OCI-LY3 (cell line): ENCODE results near the gene PFKFB3.

ENCODE experiments used
- H2AFZ ChIP-seq: fragments of 200-600, 300-600 bp; shearing (Covaris generic); 2 replicates; pipeline ENCODE4 v1.6.0; 2014; ENCODE audit warnings: antibody characterized with exemption, low read depth, low read length
- H3K27ac ChIP-seq: fragments of 200-600, 300-600 bp; sonication (generic); 2 replicates; pipeline ENCODE4 v1.5.1; 2014; ENCODE audit warnings: mild to moderate bottlenecking, low read length, moderate library complexity, mixed read lengths
- H3K27me3 ChIP-seq: fragments of 200-600, 300-600 bp; sonication (generic); 2 replicates; pipeline ENCODE4 v1.6.1; 2014; ENCODE audit warnings: low read depth, low read length, mixed read lengths
- H3K36me3 ChIP-seq: fragments of 200-600, 300-600 bp; sonication (generic); replicated peaks from 2 replicates; pipeline ENCODE3; 2014; ENCODE audit warnings: low read depth, low read length, mixed read lengths
- H3K4me1 ChIP-seq: fragments of 300-600, 200-600 bp; sonication (generic); 2 replicates; pipeline ENCODE4 v1.6.1; 2014; ENCODE audit warnings: low read length, mixed read lengths
- H3K4me2 ChIP-seq: fragments of 200-600, 300-600 bp; sonication (generic); 2 replicates; pipeline ENCODE4 v1.6.1; 2014; ENCODE audit warnings: low read length, mixed read lengths
- H3K4me3 ChIP-seq: fragments of 300-600, 200-600 bp; sonication (generic); 2 replicates; pipeline ENCODE4 v1.5.1; 2014; ENCODE audit warnings: antibody characterized with exemption, mild to moderate bottlenecking, low read length, moderate library complexity
- H3K79me2 ChIP-seq: fragments of 300-600, 200-600 bp; shearing (Covaris generic); 2 replicates; pipeline ENCODE4 v1.6.1; 2014; ENCODE audit warnings: mild to moderate bottlenecking, low read length, mixed read lengths
- H3K9ac ChIP-seq: fragments of 300-600, 200-600 bp; shearing (Covaris generic); 2 replicates; pipeline ENCODE4 v1.6.0; 2014; ENCODE audit warnings: mild to moderate bottlenecking, low read length, moderate library complexity
- H3K9me3 ChIP-seq: fragments of 200-600, 300-600 bp; shearing (Covaris generic); 2 replicates; pipeline ENCODE4 v1.6.1; 2014; ENCODE audit warnings: low read length, mixed read lengths; ENCODE audit not compliant: insufficient read depth
- H4K20me1 ChIP-seq: fragments of 200-600, 300-600 bp; sonication (generic); 2 replicates; pipeline ENCODE4 v1.6.1; 2016; ENCODE audit warnings: low read length, mixed read lengths; ENCODE audit not compliant: insufficient read depth
- EZH2phosphoT487 ChIP-seq: fragments of 200-600 bp; shearing (Covaris generic); IDR thresholded peaks from 2 replicates; pipeline ENCODE4 v1.6.1; 2018; ENCODE audit warnings: antibody characterized with exemption, mixed run types, low read depth
- TF ChIP-seq, protein P1 (sequence below): fragments of 200-600, 300-600 bp; sonication (generic); IDR thresholded peaks from 2 replicates; pipeline ENCODE4 v1.5.1; 2014; ENCODE audit warnings: antibody characterized with exemption, low read length, low read depth

The PFKFB3 gene

DNA sequence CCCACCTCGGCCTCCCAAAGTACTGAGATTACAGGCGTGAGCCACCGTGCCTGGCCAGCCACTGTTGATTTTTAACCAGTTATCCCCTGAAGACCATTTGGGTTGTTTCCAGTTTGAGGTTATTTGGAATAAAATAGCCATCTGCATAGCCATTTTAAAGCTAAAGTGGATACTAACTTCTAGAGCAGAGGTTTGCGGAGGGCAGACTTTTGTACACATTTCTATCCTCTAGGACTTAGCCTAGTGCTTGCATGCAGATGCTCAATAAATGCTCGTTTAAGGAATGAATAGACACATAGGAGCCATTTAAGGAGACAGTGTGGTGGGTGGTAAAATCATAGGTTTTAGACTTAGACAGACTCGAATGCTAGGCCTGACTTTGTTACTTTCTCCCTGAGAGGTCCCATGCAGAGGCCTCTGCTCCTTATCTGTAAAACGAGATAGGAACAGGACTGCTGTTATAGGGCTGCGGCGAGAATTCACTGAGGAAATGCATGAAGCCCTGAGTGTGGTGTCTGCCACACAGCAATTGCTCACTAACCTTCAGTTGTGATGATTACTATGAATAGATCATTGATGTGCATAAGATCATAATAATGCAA is 75.9 kb downstream of the PFKFB3 start:
- H3K4me3 ChIP-seq = no peak overlapping the region

DNA sequence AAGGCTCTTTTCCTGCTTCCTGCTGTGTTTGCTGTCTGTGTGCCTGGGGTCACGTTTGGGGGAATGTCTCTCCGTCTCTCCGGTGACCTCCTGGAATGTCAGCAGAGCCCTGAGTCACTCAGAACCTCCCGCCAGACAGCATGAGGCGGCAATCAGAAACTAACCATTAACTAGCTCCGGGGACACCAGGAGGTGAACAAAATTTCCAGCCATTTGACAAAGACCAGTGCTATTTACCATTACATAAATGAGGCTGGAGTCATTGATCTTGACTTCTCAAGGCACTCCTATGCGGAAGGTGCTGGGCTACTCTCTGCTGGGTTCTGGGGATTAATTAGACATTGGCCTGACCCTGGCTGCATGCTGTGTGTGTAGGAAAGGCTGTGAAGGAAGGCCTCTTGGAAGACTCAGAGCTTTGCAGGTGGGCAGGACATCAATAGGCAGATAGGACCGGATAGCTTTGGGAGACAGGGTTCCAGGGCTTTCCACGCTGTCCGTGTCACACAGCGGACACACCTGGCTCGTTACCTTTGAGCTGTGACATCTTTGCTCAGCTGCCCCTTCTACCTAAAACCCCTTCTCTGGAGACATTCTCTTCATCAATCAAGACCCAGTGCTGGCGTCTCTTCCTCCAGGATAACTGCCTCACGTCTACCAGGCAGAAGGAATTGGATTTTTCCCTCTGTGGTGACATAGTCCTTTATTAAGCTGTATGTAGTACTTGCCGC is 77.0 kb downstream of the PFKFB3 start:
- no peaks in the 10 kb centered on the region for H4K20me1 ChIP-seq
- no peak overlapping the region for H3K4me3 ChIP-seq
- TF ChIP-seq, protein P1, sequence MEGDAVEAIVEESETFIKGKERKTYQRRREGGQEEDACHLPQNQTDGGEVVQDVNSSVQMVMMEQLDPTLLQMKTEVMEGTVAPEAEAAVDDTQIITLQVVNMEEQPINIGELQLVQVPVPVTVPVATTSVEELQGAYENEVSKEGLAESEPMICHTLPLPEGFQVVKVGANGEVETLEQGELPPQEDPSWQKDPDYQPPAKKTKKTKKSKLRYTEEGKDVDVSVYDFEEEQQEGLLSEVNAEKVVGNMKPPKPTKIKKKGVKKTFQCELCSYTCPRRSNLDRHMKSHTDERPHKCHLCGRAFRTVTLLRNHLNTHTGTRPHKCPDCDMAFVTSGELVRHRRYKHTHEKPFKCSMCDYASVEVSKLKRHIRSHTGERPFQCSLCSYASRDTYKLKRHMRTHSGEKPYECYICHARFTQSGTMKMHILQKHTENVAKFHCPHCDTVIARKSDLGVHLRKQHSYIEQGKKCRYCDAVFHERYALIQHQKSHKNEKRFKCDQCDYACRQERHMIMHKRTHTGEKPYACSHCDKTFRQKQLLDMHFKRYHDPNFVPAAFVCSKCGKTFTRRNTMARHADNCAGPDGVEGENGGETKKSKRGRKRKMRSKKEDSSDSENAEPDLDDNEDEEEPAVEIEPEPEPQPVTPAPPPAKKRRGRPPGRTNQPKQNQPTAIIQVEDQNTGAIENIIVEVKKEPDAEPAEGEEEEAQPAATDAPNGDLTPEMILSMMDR = no peak
- TF ChIP-seq EZH2phosphoT487 = no peak
- H3K9me3 ChIP-seq = no peaks in the 10 kb centered on the region
- no peak overlapping the region for H3K9ac ChIP-seq
- H3K4me1 ChIP-seq = no peaks in the 10 kb centered on the region
- H3K79me2 ChIP-seq = no peaks in the 10 kb centered on the region
- H3K27ac ChIP-seq = no peak overlapping the region
- H2AFZ ChIP-seq = no peak overlapping the region
- H3K36me3 ChIP-seq = no peaks in the 10 kb centered on the region
- H3K4me2 ChIP-seq = no peak overlapping the region
- H3K27me3 ChIP-seq = no peaks in the 10 kb centered on the region

More for the DNA sequence above, 75.9 kb downstream of the PFKFB3 start:
- TF ChIP-seq, protein P1 = no peak
- no peak for TF ChIP-seq EZH2phosphoT487
- no peaks in the 10 kb centered on the region for H3K36me3 ChIP-seq
- H4K20me1 ChIP-seq = no peaks in the 10 kb centered on the region
- H3K27ac ChIP-seq = no peak overlapping the region
- no peak overlapping the region for H3K9ac ChIP-seq
- H3K4me1 ChIP-seq = no peaks in the 10 kb centered on the region
- no peaks in the 10 kb centered on the region for H3K9me3 ChIP-seq
- no peak overlapping the region for H3K4me2 ChIP-seq
- H2AFZ ChIP-seq = no peak overlapping the region
- no peaks in the 10 kb centered on the region for H3K27me3 ChIP-seq
- H3K79me2 ChIP-seq = no peaks in the 10 kb centered on the region

DNA sequence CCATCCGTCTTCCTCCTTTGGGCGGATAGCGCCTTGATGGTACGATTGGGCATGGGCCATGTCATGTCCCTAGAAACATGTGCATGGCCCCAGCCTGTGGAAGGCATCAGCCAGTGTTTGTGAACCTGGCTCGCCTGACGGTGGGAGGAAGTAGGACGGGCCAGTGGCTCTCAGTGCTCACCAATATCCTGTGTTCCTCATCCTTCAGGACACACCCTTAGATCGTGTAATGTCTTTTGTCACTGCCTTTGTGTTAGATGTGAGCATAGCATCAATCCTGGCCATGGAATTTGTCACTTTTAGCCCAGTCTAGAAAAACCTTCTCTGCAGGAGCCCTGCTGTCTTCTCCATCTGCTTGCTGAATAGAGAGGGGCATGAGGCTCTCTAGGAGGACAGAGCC is 77.6 kb downstream of the PFKFB3 start:
- no peak overlapping the region for H3K4me2 ChIP-seq

DNA sequence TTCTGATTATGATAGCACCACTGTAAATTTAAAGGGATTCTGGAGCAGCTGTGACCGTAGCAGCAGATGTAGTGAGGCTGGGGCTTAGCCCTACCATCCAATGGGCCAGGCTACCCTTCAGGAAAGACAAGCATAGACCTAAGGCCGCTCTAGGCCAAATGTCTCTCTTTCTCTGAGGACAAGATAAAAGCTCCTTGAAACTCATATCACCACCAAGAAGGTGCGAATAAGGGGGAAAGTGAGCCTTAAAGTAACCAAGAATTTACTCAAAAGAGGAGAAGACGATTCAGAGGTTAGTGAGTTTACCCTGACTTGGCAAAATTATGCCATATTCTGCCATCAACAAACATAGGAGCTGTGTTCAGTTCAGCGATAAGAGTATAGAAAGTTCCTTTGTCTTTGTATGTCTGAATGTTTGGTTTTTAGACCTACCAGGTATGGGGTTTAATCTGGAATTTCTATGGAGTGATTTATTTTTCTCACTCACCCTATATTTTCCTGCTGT is 79.8 kb downstream of the PFKFB3 start:
- Histone ChIP-seq H3K9ac (no peak overlapping the region), H3K9me3 (no peaks in the 10 kb centered on the region), H3K79me2 (no peaks in the 10 kb centered on the region), H3K27ac (no peak overlapping the region), H4K20me1 (no peaks in the 10 kb centered on the region), H2AFZ (no peak overlapping the region), H3K36me3 (no peaks in the 10 kb centered on the region), H3K4me3 (no peak overlapping the region), H3K27me3 (no peaks in the 10 kb centered on the region), H3K4me1 (no peaks in the 10 kb centered on the region), H3K4me2 (no peak overlapping the region)
- TF ChIP-seq, protein P1 = no peak
- no peak for TF ChIP-seq EZH2phosphoT487

More for the DNA sequence above, 77.6 kb downstream of the PFKFB3 start:
- no peak overlapping the region for H3K27ac ChIP-seq
- no peak overlapping the region for H2AFZ ChIP-seq
- H3K27me3 ChIP-seq = no peaks in the 10 kb centered on the region
- TF ChIP-seq EZH2phosphoT487 = no peak
- TF ChIP-seq, protein P1 = no peak
- H3K36me3 ChIP-seq = no peaks in the 10 kb centered on the region
- H3K4me3 ChIP-seq = no peak overlapping the region
- no peaks in the 10 kb centered on the region for H3K4me1 ChIP-seq
- H3K9me3 ChIP-seq = no peaks in the 10 kb centered on the region
- H3K79me2 ChIP-seq = no peaks in the 10 kb centered on the region
- no peaks in the 10 kb centered on the region for H4K20me1 ChIP-seq
- H3K9ac ChIP-seq = no peak overlapping the region
